HepG2 (cell line): ENCODE data around the gene TAAR6. TPM values are rescaled to one million over a fixed set of nuclear protein-coding genes. Genes with fewer than 3 reads are reported as not detected.

ENCODE experiments used
- ATAC-seq: fragments of 200-7000 bp; cut with Tn5 transposase; 3 replicates; pipeline ENCODE4 v1.9.1; 2020; ENCODE audit warnings: mild to moderate bottlenecking, moderate library complexity
- BruUV-seq: library from RNA; stranded (reverse); fragments of 400-500 nt; replicated peaks from 2 replicates; lab custom pipeline; 2021; lab: Mats Ljungman, UMichigan
- CTCF ChIA-PET: fragments of 300-600 bp; formaldehyde crosslinking; extraction: SDS; loops from one replicate; lab custom pipeline; 2021; ENCODE audit warnings: low total read pairs, inconsistent platforms, low intra/inter-chr PET ratio; lab: Yijun Ruan, JAX
- POLR2A ChIA-PET: fragments of 350-600 bp; sonication (Branson Sonifier 250); formaldehyde crosslinking; loops from one replicate; lab custom pipeline; 2020; ENCODE audit warnings: antibody characterized with exemption, inconsistent platforms; lab: Yijun Ruan, JAX
- DNase-seq: peaks from one replicate; pipeline ENCODE4 v3.0.0-alpha.2; 2015; ENCODE audit warnings: low spot score
- FAIRE-seq: peaks from 3 replicates; lab custom pipeline; 2011; peaks lifted over from hg19 to GRCh38; lab: Jason Lieb, UNC
- H2AFZ ChIP-seq: one replicate; pipeline ENCODE4 v1.6.1; 2011; ENCODE audit warnings: low read length, inconsistent platforms
- H3K27ac ChIP-seq: fragments of 300-600 bp; 3 replicates; pipeline ENCODE4 v1.8.0; 2011; ENCODE audit warnings: mixed run types, mild to moderate bottlenecking, mixed read lengths, low read length, inconsistent platforms; ENCODE audit not compliant: insufficient read depth; ENCODE audit errors: extremely low read length
- H3K27me3 ChIP-seq, 2 experiments: fragments of 200-600 bp in 1 of 2; 2 replicates in 1 of 2; 3 replicates in 1 of 2; pipeline versions ENCODE4 v1.6.0 to v1.8.0; 2011; ENCODE audit warnings: low read length in 2 of 2, mild to moderate bottlenecking in 2 of 2, moderate library complexity in 2 of 2, inconsistent platforms in 1 of 2; ENCODE audit not compliant: insufficient read depth in 2 of 2, control insufficient read depth in 1 of 2
- H3K36me3 ChIP-seq, 2 experiments: fragments of 200-600 bp in 1 of 2; replicated peaks in 1 of 2; 2 replicates in 1 of 2; 3 replicates in 1 of 2; pipeline versions ENCODE4 v1.5.1 to v1.8.0; 2011; ENCODE audit warnings: low read length in 2 of 2, inconsistent platforms in 1 of 2; ENCODE audit not compliant: insufficient read depth in 2 of 2, control insufficient read depth in 1 of 2
- H3K4me1 ChIP-seq: 2 replicates; pipeline ENCODE4 v1.5.1; 2012; ENCODE audit warnings: low read length, inconsistent platforms; ENCODE audit not compliant: insufficient read depth
- H3K4me2 ChIP-seq: 2 replicates; pipeline ENCODE4 v1.6.0; 2011; ENCODE audit warnings: low read depth, low read length, inconsistent platforms
- H3K4me3 ChIP-seq, 3 experiments: fragments of 200-600 bp in 1 of 3; sonication (generic), shearing (Covaris generic) in 1 of 3; replicated peaks in 1 of 3; 2 replicates each; pipeline ENCODE4 v1.5.1; 2011 to 2016; ENCODE audit warnings: low read length in 3 of 3, inconsistent platforms in 2 of 3, low read depth in 2 of 3, mild to moderate bottlenecking in 2 of 3, control low read depth in 1 of 3, mixed read lengths in 1 of 3; ENCODE audit not compliant: insufficient read depth in 1 of 3
- H3K79me2 ChIP-seq: one replicate; pipeline ENCODE4 v1.6.1; 2011; ENCODE audit warnings: low read length, inconsistent platforms; ENCODE audit not compliant: insufficient read depth
- H3K9ac ChIP-seq: 2 replicates; pipeline ENCODE4 v1.6.0; 2011; ENCODE audit warnings: mild to moderate bottlenecking, low read depth, low read length, inconsistent platforms; ENCODE audit not compliant: insufficient read depth
- H3K9me3 ChIP-seq: 2 replicates; pipeline ENCODE4 v1.5.1; 2012; ENCODE audit warnings: mild to moderate bottlenecking, low read length
- H4K20me1 ChIP-seq: 2 replicates; pipeline ENCODE4 v1.6.0; 2011; ENCODE audit warnings: inconsistent platforms, mild to moderate bottlenecking, low read length, moderate library complexity; ENCODE audit not compliant: insufficient read depth
- AKNA ChIP-seq: sonication (generic); formaldehyde crosslinking; IDR thresholded peaks from 2 replicates; pipeline ENCODE4 v1.4.0; 2020; ENCODE audit warnings: missing genetic modification reagents, borderline replicate concordance
- ATM ChIP-seq: fragments of 450-650 bp; IDR thresholded peaks from 2 replicates; pipeline ENCODE4 v1.7.1; 2017; ENCODE audit warnings: mild to moderate bottlenecking, borderline replicate concordance
- MYPOP ChIP-seq: sonication (generic); formaldehyde crosslinking; IDR thresholded peaks from 2 replicates; pipeline ENCODE4 v1.8.1; 2023; ENCODE audit warnings: mild to moderate bottlenecking, moderate library complexity, missing genetic modification reagents
- ZNF484 ChIP-seq: sonication (generic); formaldehyde crosslinking; IDR thresholded peaks from 2 replicates; pipeline ENCODE4 v1.5.1; 2020; ENCODE audit warnings: mild to moderate bottlenecking, low read depth, missing genetic modification reagents, borderline replicate concordance
- WGBS: methylation state at CpG from one replicate; pipeline ENCODE4 v1.1.6; 2017; ENCODE audit warnings: low lambda C conversion rate; 5-methylcytosine and 5-hydroxymethylcytosine counted together
- in situ Hi-C: cut with HindIII; loops from 2 replicates; pipeline ENCODE4 v1.10.0; 2017; ENCODE audit warnings: low pct_unique_long_range_greater_than_20kb; ENCODE audit not compliant: extremely low pct_ligation_motif_present
- intact Hi-C: fragments of 100-400 bp; cut with micrococcal nuclease; formaldehyde crosslinking; loops from one replicate; pipeline ENCODE4 v1.10.0; 2022; ENCODE audit not compliant: unreplicated experiment
- polyA plus RNA-seq, 8 experiments: library from polyadenylated mRNA; depleted of rRNA in 3 of 8; stranded (reverse) in 7 of 8; unstranded in 1 of 8; fragments of >200 nt; fragmentation: Illumina TruSeq in 4 of 8; extraction: Trizol in 4 of 8; gene quantifications; 2 replicates each; pipeline versions ENCODE4 v1.2.1 to v1.2.3, GENCODE V29; 2011 to 2016; ENCODE audit warnings: low read depth in 4 of 8, missing spikeins in 1 of 8, mixed read lengths in 1 of 8; ENCODE audit not compliant: insufficient read depth in 1 of 8
- total RNA-seq, 5 experiments: library from RNA; depleted of rRNA; stranded (reverse); fragments of >200 nt; fragmentation: Illumina TruSeq; extraction: Trizol; gene quantifications; 2 replicates each; pipeline ENCODE4 v1.2.3, GENCODE V29; 2016; ENCODE audit warnings: low read depth in 1 of 5
- TF ChIP-seq, protein P1 (sequence below), 2 experiments: sonication (generic) in 1 of 2; formaldehyde crosslinking in 1 of 2; IDR thresholded peaks; 2 replicates each; pipeline versions ENCODE4 v1.4.0 to v1.6.1; 2016 to 2020; ENCODE audit warnings: borderline replicate concordance in 1 of 2, low read depth in 1 of 2, mild to moderate bottlenecking in 1 of 2, missing genetic modification reagents in 1 of 2

The TAAR6 gene
- total and polyA plus RNA-seq, 2 of the 13 experiments (the other 11 are each of a cell fraction or from before 2014, with no cell fraction given): not detected

- Histone ChIP-seq H3K4me2 (no peak overlapping the region), H3K9me3 (no peaks in the 10 kb centered on the region), H3K27ac (no peak overlapping the region), H3K27me3 (no peaks in the 10 kb centered on the region), H3K4me3 (no peak overlapping the region), H4K20me1 (no peaks in the 10 kb centered on the region), H3K79me2 (no peaks in the 10 kb centered on the region), H3K4me1 (peaks cover 13% of the 10 kb centered on the region), H2AFZ (no peak overlapping the region), H3K36me3 (no peaks in the 10 kb centered on the region), H3K9ac (no peak overlapping the region)
- POLR2A ChIA-PET: no interaction called here
- ATAC-seq: no peak
- intact Hi-C loops (no loop called here), in situ Hi-C loops (no loop called here)
- BruUV-seq: no TSS peak
- no peak for FAIRE-seq
- TF ChIP-seq ATM (no peak), MYPOP (CRISPR knock-in tag) (no peak), ZNF484 (CRISPR knock-in tag) (no peak), AKNA (no peak)
- TF ChIP-seq, protein P1, sequence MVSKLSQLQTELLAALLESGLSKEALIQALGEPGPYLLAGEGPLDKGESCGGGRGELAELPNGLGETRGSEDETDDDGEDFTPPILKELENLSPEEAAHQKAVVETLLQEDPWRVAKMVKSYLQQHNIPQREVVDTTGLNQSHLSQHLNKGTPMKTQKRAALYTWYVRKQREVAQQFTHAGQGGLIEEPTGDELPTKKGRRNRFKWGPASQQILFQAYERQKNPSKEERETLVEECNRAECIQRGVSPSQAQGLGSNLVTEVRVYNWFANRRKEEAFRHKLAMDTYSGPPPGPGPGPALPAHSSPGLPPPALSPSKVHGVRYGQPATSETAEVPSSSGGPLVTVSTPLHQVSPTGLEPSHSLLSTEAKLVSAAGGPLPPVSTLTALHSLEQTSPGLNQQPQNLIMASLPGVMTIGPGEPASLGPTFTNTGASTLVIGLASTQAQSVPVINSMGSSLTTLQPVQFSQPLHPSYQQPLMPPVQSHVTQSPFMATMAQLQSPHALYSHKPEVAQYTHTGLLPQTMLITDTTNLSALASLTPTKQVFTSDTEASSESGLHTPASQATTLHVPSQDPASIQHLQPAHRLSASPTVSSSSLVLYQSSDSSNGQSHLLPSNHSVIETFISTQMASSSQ (IDR thresholded peaks at IDR 0.05; ENCODE audit: low read depth): peak; percentile 18; the same call in 1 of the 2 replicates
- TF ChIP-seq, protein P1 (CRISPR knock-in tag; IDR thresholded peaks at IDR 0.05; ENCODE audit: borderline replicate concordance): no peak
- no peak for DNase-seq
- WGBS: 13% methylated on average over 5 of the region's 5 CpGs
- CTCF ChIA-PET: no interaction called here
Measured at GRCh38 chr6:132607544-132608233, 37.6 kb downstream of the TAAR6 start.
